ENCODE data around the gene RAMP1.
A peak's percentile ranks its signal among the peaks of the same experiment; 100 is the strongest.

The RAMP1 gene

DNA sequence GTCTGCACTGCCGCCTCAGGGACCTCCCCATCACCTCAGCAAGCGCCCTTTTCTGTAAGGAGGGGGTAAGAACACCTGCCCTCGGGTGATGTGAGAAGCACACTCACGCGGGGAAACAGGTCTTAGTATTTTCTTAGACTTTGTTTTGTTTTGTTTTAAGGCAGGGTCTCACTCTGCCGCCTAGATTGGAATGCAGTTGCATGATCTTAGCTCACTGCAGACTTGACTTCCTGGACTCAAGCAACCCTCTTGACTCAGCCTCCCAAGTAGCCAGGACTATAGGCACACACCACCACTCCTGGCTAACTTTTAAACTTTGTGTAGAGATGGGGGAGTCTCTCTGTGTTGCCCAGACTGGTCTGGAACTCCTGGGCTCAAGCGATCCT is 37.1 kb downstream of the RAMP1 start:
- Histone ChIP-seq H3K4me1 (peaks cover 14% of the 10 kb centered on the region), H3K27me3 (no peaks in the 10 kb centered on the region), H3K9me3 (no peaks in the 10 kb centered on the region), H3K36me3 (no peaks in the 10 kb centered on the region; the same call in 1 of the 2 replicates), H3K4me3 (ENCODE audit: low read depth, low read length) (no peak overlapping the region)
- DNase-seq, result no peak
- TF ChIP-seq, protein P1, sequence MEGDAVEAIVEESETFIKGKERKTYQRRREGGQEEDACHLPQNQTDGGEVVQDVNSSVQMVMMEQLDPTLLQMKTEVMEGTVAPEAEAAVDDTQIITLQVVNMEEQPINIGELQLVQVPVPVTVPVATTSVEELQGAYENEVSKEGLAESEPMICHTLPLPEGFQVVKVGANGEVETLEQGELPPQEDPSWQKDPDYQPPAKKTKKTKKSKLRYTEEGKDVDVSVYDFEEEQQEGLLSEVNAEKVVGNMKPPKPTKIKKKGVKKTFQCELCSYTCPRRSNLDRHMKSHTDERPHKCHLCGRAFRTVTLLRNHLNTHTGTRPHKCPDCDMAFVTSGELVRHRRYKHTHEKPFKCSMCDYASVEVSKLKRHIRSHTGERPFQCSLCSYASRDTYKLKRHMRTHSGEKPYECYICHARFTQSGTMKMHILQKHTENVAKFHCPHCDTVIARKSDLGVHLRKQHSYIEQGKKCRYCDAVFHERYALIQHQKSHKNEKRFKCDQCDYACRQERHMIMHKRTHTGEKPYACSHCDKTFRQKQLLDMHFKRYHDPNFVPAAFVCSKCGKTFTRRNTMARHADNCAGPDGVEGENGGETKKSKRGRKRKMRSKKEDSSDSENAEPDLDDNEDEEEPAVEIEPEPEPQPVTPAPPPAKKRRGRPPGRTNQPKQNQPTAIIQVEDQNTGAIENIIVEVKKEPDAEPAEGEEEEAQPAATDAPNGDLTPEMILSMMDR (IDR thresholded peaks at IDR 0.05; ENCODE audit: low read depth, low read length), result no peak

DNA sequence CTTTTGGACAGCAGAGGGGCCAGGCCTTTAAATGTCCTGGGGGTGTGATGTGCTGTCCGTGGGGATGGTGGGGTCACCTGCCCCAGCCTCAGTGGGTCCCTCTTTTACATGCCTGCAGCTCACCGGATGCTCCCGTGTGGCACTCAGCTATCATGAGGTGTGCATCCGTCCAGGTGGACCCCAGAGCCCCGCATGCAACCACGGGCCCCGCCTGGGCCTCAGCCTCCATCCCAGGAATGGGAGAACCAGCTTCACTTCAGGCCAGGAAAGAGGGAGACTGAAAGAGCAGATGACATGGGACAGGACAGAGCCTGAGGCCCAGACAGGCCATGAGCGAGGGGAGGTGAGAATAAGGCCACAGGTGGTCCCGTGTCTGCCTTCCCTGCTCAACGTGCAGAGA is 37.5 kb downstream of the RAMP1 start:
- Histone ChIP-seq H3K36me3 (no peaks in the 10 kb centered on the region; the same call in 1 of the 2 replicates), H3K27me3 (no peaks in the 10 kb centered on the region), H3K4me3 (ENCODE audit: low read depth, low read length) (no peak overlapping the region), H3K9me3 (no peaks in the 10 kb centered on the region), H3K4me1 (peaks cover 14% of the 10 kb centered on the region)
- DNase-seq, result no peak
- TF ChIP-seq, protein P1 (IDR thresholded peaks at IDR 0.05; ENCODE audit: low read depth, low read length), result no peak

DNA sequence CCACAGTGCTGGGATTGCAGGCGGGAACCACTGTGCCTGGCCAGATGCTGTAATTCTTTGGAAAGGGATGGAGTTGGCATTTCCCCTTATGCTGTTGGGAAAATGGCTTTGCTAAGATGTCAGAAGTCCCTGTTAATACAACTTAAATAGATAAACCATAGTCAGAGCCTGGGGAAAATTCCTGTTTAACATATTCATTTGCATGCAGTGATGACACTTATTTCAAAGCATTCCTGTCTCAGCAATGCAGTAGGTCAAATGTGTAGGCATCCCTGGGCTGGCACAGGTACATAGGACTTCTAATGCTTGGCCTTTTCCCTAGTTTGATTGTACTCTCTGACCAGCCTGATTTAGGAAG is 38.6 kb downstream of the RAMP1 start:
- no peak overlapping the region for H3K4me3 ChIP-seq (ENCODE audit: low read depth, low read length)
- peaks cover 6% of the 10 kb centered on the region for H3K4me1 ChIP-seq
- H3K36me3 ChIP-seq, result no peaks in the 10 kb centered on the region; the same call in 1 of the 2 replicates
- no peak for DNase-seq
- TF ChIP-seq, protein P1 (IDR thresholded peaks at IDR 0.05; ENCODE audit: low read depth, low read length), result no peak
- no peaks in the 10 kb centered on the region for H3K9me3 ChIP-seq
- no peaks in the 10 kb centered on the region for H3K27me3 ChIP-seq

DNA sequence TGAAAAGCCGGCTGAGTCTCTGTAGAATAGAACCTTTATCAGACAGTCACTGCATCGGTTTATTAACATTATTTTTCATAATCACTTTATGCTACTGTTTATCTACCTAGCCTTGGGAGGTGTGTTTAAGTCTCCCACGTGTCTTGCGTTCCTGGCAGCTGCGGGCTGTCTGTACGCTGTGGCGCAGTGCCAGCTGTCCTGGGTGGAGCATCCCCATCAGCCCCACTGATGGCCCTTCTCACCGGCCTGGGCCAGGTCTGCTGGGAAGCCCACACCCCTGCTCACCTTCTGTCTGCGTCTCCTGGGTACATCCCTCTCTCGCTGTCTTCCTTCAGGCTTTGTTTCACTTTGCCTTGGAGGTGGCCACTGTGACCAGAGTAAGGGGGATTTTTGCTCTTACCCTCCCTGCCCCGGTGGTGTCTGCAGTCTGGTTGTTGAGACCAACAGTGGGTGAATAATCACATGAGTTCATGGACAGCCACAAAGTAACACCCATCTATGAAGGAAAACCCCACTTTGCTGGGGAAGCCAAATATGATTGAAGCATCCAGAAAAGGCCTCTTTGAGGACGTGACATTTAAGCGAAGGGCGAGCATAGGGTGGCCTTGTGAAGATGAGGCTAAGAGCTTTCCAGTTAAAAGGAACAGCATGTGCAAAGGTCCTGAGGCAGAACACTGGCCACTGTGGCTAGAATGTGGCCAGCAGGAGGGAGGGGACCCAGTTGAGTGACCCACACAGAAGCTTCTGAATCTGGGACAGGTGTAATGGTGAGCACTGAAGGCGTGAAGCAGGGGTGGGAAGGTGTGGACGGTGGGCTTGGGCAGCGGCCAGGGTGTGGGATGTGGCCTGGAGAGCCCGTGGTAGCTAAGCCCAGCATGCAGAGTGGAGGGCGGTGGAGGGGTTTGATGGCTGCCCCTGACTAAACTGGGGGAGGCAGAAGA is 41.7 kb downstream of the RAMP1 start:
- H3K36me3 ChIP-seq, result no peaks in the 10 kb centered on the region
- no peaks in the 10 kb centered on the region for H3K9me3 ChIP-seq
- H3K4me3 ChIP-seq (ENCODE audit: low read depth, low read length), result no peak overlapping the region
- H3K27me3 ChIP-seq, result no peaks in the 10 kb centered on the region
- H3K4me1 ChIP-seq, result peaks cover 6% of the 10 kb centered on the region
- DNase-seq, result peak; percentile 65
- TF ChIP-seq, protein P1 (IDR thresholded peaks at IDR 0.05; ENCODE audit: low read depth, low read length), result no peak

DNA sequence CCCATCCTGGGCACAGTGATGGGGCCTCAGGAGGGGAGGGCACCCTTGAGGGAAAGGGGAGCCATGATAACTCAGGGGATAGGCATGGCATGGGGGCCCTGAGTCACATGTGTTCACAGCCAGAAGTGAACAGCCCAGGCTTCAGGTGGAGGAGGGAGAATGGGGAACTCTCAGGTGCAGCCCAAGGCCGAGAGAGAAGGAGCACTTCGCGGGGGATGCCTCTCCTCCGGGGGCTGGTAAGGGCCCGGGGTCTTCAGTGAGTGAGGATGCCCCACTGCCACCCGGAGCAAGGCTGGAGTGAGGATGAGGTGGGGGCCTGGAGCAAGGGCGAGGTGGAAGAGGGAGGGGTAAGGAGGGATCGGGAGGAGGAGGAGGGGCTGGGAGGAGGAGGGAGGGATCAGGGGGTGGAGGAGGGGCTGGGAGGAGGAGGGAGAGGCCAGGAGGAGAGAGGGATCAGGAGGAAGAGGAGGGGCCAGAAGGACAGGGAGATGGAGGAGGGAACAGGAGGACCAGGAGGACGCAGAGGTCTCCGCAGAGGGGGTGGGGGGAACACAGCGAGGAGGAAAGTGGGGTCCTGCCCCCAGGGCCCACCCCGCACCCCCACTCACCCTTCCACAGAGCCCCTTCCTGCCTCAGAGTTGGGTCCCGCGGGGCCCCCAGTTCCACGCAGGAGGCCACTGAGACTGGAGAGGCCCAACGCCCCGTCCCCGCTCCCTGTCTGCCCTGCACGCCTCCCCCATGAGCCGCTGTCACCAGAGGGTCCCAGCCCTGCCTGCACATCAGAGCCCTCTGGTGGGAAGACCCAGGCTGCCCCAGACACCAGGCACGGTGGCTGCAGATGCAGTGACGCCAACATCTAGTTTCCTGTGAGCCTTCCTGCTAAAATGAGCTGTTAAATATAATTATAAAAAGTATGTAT is 42.8 kb downstream of the RAMP1 start:
- Histone ChIP-seq H3K27me3 (no peaks in the 10 kb centered on the region), H3K36me3 (no peaks in the 10 kb centered on the region), H3K9me3 (no peaks in the 10 kb centered on the region), H3K4me3 (ENCODE audit: low read depth, low read length) (no peak overlapping the region), H3K4me1 (peaks cover 6% of the 10 kb centered on the region)
- TF ChIP-seq, protein P1 (IDR thresholded peaks at IDR 0.05; ENCODE audit: low read depth, low read length), result peak; percentile 30
- no peak for DNase-seq
